ENCODE measurements around the gene BICDL1.

DNA sequence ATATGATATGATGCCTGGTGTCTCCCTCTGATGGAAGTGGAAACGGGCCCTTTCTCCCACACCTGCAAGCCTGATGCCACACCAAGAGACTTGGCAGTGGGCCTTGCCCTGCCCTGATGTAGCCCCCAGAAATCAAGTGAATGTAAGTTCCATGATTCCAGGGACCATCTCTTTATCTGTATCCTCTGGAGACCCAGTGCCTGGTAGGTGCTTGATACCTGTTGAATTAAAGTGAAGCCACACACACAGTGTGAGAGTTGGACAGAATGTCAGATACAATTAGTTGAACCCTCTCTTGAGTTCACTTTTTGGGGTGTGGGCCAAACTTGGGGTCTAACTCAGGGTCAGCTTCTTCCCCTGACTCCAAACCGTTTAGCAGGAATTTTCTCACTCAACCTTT lies 132.3 kb downstream of the BICDL1 start:
- no peak for TF ChIP-seq ZFP37 (tag by site-specific recombination; IDR thresholded peaks at IDR 0.05)
- no peak for TF ChIP-seq BCL11A (tag by site-specific recombination; IDR thresholded peaks at IDR 0.05; ENCODE audit: low read depth)
